GM19193 (cell line): ENCODE measurements around the gene HTRA2.

Source experiments
- POLR2A ChIP-seq: IDR thresholded peaks from 4 replicates; pipeline ENCODE4 v1.6.1; 2011; ENCODE audit not compliant: insufficient read depth, insufficient read length; ENCODE audit errors: extremely low read depth

HTRA2 gene

DNA sequence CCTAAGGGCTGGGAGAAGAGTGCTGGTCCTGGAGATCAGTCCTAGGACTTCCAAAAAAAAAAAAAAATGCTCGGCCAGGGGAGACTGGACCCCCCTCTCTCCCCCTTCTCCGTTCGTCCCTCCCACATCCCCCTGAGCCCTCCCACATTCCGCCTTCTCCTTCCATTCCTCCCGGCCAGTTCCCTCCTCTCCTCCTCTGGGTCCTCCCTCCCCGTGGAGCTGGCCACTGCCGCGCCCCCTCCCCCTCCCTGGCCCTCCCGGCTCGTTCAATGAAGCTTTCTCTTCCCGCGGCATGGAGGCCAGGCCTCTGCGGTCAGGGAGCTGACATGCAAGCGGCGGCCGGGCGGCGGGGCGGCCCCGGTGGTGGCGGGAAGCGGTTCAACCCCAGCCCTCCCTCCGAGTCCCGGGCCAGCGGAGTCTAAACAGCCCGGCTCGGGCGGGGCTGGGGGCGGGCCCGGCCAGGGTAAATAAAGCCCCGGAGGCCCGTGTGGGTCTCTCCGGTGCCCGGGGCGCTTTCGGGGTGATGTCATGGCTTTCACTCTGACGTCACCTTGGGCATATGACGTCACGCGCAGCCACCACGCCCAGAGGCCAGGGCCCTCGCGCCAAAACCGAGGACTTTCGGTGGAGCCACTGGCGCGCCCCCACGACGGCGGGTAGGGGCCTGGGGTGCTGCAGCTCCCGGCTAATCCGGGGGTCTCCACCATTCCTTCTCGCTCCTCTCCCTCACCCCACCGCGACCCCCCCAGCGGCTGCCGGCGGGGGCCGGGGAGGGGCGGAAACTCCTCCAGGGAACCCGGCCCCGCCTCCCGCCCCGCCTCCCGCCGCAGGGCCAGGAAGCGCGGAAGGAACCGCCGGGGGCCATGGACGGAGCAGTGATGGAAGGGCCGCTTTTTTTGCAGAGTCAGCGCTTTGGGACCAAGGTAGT, 24.4 kb downstream of the HTRA2 start, which contains the start of the genes DOK1 and LOXL3:
Gene DOK1 (plus strand): TSS at position 829 of the 928 bp plus-strand sequence. CDS start 35 bp downstream, at position 864.
Gene LOXL3 (minus strand): TSS at position 51 of the 928 bp plus-strand sequence. CDS start 1,308 bp downstream, outside the sequence.
- TF ChIP-seq POLR2A, result no peak

DNA sequence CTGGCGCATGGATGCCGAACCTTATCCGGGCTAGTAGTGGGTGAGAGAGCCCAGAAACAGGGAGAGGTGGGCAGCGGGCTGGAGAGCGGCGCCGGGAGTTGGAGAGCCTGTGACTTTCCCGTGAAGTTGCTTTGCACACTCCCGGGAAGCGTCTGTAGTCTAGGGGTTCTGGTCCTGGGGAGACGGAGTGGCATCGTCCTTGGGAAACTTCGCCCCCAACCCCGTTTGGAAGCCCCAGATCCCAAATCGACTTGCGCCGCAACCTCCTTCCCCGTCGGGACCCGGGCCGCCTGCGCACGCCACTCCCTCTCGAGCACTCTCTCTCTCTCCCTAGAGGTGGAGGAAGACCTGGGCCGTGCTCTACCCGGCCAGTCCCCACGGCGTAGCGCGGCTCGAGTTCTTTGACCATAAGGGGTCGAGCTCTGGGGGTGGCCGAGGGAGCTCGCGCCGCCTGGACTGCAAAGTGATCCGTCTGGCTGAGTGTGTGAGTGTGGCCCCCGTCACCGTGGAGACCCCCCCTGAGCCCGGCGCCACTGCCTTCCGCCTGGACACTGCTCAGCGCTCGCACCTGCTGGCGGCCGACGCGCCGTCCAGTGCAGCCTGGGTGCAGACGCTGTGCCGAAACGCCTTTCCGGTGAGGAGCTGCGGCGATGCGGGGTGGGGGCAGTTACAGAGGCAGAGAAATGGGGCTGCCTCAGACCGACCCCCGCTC, 25.2 kb downstream of the HTRA2 start:
- TF ChIP-seq POLR2A, result peak; percentile 57

DNA sequence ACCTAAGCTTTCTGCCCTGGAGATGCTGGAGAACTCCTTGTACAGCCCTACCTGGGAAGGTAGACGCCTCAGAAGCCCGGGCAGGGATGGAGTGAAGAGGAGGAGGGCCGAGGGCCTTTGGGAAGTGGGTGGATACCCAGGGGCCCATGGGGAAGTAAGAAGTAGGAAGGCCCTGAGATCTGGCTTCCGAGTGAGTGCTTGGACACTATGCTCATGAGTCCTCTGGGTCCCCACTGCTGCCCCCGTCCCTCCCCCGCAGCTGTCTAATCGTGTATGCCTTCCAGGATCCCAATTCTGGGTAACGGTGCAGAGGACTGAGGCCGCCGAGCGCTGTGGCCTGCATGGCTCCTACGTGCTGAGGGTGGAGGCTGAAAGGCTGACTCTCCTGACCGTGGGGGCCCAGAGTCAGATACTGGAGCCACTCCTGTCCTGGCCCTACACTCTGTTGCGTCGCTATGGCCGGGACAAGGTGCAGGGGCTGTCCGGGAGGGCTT, 25.9 kb downstream of the HTRA2 start:
- TF ChIP-seq POLR2A, result no peak

DNA sequence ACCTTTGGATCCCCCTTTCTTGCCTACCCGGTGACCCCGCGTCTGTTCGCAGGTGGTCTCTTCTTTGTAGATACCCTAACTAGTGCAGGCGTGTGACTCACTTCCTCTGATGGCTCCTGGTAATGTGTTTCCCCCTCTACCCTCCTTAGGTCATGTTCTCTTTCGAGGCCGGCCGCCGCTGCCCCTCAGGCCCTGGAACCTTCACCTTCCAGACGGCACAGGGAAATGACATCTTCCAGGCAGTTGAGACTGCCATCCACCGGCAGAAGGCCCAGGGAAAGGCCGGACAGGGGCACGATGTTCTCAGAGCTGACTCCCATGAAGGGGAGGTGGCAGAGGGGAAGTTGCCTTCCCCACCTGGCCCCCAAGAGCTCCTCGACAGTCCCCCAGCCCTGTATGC, 26.4 kb downstream of the HTRA2 start:
- TF ChIP-seq POLR2A, result no peak

DNA sequence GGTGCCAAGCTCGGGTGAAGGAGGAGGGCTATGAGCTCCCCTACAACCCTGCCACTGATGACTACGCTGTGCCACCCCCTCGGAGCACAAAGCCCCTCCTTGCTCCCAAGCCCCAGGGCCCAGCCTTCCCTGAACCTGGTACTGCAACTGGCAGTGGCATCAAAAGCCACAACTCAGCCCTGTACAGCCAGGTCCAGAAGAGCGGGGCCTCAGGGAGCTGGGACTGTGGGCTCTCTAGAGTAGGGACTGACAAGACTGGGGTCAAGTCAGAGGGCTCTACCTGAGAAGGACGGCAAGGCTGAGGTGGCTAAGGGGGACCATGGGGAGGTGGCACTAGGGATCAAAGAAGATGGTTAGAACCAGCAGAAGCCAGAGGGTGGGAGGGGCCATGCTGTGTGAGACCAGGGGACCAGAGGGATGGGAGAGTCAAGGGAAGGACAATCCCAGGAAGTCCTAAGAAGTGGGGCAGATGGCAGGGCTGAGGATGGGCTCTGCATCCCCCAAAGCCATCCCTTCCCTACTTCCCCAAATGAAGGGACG, 27.2 kb downstream of the HTRA2 start:
- TF ChIP-seq POLR2A, result no peak

GRCh38 chr2:74558284-74559230, 28.8 kb downstream of the HTRA2 start:
- TF ChIP-seq POLR2A, result peak; percentile 15

DNA sequence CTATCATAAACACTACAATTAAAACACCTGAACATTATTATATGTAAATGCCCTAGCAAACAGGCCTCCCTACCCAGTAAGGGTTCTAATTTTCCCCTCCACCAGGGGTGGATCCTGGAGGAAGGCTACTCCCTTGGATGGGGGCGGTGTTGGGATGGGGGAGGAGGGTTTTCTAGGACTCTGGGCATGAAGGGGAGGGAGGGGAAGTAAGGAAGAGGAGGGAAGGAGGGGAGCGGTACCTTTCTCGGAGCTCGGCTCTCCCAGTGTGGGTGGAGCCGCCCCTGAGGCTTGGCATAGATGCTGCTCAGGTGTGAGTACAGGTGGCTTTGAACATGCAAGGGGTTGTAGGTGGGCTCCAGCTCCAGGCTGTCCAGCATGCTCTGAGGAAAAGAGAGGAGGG, 30.2 kb downstream of the HTRA2 start:
- TF ChIP-seq POLR2A, result no peak

DNA sequence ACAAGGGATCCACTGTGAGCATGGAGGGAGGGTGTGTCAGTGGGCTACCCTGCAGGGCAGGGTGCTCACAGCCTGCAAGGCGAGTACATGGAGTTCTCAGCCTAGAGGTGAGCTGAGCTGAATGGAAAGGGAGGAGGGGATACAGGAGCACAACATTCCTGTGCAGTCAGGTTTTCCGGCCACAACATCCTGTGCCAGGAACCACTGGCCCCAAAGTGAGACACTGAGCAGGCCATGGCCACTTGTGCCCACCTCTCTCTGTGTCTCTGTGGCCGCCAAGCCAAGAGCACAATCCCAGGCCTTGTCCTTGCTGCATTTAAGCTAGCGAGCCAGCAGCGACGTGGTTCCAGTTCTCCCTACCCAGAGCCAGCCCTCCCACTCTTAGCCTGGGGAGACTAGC, 30.9 kb downstream of the HTRA2 start:
- TF ChIP-seq POLR2A, result no peak

DNA sequence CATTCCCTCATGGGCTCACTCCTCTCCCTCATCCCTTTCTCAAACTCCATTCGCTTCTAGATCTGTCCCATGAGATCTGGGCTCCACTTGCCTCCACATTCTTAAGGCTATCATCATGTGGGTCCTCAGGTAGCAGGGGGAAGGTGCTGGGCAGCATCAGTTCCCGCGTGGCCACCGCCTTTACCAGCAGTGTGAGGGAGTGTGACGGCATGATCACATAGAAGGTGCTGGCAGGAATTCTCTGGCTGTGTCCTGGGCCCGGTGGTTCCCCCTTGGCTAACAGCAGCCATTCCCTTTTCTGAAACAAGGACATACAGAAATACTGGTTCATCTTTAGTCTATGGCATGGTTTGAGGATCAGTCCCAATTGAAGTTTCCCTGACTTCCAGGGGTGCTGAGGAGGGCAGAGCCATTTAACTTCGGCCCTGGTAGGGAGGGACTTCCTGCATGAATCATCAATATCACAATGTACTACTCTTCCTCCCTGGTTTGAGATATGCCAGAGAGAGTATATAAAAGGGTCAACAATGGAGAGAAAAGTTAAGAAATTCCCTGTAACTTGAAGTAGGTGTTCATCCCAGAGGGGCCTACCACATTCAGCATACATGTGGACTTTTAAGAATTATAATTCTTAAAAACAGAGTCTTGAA, 32.5 kb downstream of the HTRA2 start:
- no peak for TF ChIP-seq POLR2A

GRCh38 chr2:74564222-74564621, 34.5 kb downstream of the HTRA2 start:
- no peak for TF ChIP-seq POLR2A

DNA sequence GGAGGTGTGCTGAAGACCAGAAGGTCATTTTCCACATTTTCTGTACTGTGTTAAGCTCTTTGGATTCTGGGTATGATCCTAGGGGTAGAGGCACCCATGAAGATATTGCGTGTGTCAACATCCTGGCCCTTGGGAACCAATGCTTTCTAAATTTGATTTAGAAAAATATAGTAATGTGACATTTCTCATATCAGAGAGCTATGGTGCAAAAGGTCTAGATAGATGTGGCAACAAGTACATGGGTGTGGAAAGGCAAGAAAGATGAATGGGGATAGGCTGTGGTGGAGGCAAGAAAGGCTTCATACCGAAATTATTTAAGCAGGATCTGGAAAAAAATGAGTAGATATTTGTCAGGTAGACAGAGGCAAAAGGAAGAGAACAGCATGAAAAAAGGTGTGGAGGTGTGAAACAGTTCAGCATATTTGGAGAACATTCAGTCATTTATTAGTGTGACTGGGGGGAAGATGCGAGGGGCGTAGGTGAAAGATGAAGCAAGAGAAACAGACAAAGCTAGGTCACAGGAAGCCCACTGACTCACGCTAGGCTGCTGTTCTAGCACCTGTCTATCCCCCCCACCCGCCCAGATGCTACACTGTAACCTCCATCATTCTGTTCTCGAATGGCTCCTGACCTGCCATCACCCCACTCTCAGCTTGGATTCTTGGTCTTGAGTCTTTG, 36.5 kb downstream of the HTRA2 start:
- TF ChIP-seq POLR2A, result no peak

- TF ChIP-seq POLR2A, result no peak
Observed at GRCh38 chr2:74566754-74567085, 37.0 kb downstream of the HTRA2 start.

GRCh38 chr2:74567881-74568280, 38.1 kb downstream of the HTRA2 start:
- TF ChIP-seq POLR2A, result no peak
